Stomach (tissue), 4 donors: Measurements from ENCODE around the gene PAOX.
"Not testable (repeated sequence)": the region's sequence is repeated elsewhere in the genome, so short reads cannot be mapped to it uniquely, and the experiment has no call there.

ENCODE experiments used
- CTCF ChIP-seq, 7 experiments: fragments of 450-650 bp in 4 of 7; fragments of 200-600 bp in 3 of 7; sonication (generic) in 3 of 7; IDR thresholded peaks; one replicate each; pipeline ENCODE4 v1.5.1; 2016 to 2019; ENCODE audit warnings: antibody characterized with exemption in 7 of 7, control low read depth in 2 of 7, mild to moderate bottlenecking in 1 of 7
- EP300 ChIP-seq: sonication (generic); formaldehyde crosslinking; IDR thresholded peaks from one replicate; pipeline ENCODE4 v1.6.1; 2017; ENCODE audit warnings: antibody characterized with exemption
- POLR2A ChIP-seq, 4 donors: fragments of 450-650 bp; IDR thresholded peaks; one replicate each; pipeline ENCODE4 v1.6.1; 2016; ENCODE audit warnings: antibody characterized with exemption in 4 of 4, control low read depth in 2 of 4, mild to moderate bottlenecking in 1 of 4, moderate library complexity in 1 of 4
- POLR2AphosphoS5 ChIP-seq, 3 donors: sonication (generic); formaldehyde crosslinking; IDR thresholded peaks; one replicate each; pipeline ENCODE4 v1.6.1; 2016; ENCODE audit warnings: antibody characterized with exemption in 3 of 3

- TF ChIP-seq CTCF (IDR thresholded peaks at IDR 0.05); POLR2AphosphoS5 (IDR thresholded peaks at IDR 0.05); POLR2A (IDR thresholded peaks at IDR 0.05); EP300: not testable (repeated sequence)
Measured at GRCh38 chr10:133432789-133433188, 53.7 kb downstream of the PAOX start.
